ENCODE data around the gene PBX4.
A peak's percentile ranks its signal among the peaks of the same experiment; 100 is the strongest.

Gene PBX4

DNA sequence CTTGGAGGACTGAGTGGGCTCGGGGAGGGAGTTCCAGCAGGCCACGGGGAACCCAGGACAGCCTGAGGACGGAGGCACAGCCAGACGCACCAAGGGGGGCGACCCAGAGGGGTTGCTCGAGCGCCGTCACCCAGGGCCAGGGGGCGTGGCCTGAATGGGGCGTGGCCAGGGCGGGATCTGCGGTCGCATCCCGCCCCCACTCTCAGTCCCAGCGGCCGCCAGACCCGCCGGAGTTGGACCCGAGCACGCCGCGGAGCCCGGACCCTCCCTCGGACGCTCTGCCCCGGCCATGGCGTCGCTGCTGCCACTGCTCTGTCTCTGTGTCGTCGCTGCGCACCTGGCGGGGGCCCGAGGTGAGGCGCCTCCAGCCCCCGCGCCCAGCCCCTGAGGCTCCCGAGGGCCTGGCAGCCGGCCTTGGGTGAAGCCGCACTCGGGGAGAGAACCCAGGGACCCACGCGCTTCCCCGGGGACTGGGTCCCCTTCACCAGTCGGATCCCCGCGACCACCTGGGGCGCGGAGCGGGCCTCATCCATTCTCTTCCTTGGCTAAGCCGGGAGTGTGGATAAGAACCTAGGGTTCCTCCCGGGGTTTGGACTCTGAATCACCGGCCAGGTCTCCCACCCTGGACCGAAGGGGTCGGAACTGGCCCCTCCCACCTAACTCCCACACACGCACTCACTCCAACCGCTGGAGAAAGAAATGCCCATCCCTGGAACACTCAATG is 80.3 kb downstream of the PBX4 start, which contains the start of gene CILP2:
Gene CILP2 (plus strand): TSS at position 205 of the 724 bp plus-strand sequence. CDS start 85 bp downstream, at position 290.
- peak; percentile 78 for DNase-seq (ENCODE audit: low spot score)

DNA sequence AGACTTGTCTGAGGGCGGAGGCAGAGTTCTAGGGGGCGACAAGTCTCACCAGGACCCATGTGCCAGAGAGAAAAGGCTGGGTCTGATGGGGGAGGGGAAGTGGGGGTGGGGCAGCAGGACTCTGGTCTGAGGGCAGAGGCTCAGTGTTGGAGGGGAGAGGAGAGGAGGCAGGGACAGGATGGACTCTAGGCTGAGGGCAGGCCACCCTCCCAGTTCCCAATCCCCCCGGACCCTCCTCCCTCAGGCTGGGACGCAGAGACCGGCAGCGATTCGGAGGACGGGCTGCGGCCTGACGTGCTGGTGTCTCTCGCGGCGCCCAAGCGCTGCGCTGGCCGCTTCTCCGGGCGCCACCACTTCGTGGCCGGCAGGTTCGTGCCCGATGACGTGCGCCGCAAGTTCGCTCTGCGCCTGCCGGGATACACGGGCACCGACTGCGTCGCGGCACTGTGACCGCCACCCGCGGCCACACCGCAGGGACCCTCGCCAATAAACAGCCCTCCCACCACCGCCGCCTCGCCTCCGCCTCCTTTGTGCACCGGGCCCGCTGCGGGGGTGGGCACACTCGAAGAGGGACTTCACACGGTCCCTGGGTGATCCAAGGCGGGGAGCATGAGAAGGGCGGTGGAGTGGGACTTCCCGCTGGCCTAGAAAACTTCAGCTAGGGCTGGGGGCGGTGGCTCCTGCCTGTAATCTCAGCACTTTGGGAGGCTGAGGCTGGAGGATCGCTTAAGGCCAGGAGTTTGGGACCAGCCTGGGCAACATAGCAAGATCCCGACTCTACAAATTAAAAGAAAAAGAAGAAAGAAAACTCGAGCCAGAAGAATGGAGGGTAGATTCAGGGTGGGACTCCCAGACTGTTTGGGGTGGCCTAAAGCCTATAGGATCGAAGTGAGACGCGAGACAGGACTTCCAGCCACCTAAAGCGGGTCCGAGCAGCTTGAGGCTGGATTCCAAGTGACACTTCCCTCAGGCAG is 81.1 kb downstream of the PBX4 start:
- DNase-seq (ENCODE audit: low spot score), result no peak

DNA sequence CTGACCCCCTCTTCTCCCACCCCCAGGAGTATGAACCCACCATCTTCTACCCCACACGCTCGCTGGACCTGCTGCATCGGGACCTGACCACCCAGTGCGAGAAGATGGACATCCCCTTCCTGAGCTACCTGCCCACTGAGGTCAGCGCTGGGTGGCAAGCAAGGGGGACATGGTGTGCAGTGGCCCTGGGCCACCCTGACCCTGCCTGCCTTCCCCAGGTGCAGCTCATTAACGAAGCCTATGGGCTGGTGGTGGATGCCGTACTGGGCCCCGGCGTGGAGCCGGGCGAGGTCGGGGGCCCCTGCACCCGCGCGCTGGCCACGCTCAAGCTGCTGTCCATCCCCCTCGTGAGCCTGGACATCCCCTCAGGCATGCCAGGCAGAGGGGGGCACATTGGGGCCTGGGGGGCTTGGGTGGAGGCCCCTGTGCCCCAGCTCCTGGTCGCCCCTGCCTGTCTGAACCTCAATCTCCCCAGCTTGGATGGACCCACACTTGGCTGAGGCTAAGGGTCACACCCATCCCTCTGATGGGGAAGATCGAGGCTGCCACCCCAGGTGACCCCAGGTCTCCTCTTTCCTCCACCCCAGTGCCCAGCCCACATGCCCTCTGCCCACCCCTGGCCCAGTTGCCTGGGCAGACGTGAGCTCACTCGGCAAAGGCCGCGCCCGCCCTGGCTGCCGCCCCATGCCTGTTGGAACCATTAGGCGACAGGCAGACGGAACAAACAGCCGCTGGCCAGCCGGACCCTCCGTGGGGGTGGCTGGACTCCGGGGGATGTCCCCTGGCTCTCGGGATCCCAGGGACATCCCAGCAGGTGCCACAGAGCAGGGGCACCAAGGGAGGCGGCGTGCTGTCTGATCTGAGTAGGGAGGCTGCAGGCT is 82.9 kb downstream of the PBX4 start:
- DNase-seq (ENCODE audit: low spot score), result no peak

DNA sequence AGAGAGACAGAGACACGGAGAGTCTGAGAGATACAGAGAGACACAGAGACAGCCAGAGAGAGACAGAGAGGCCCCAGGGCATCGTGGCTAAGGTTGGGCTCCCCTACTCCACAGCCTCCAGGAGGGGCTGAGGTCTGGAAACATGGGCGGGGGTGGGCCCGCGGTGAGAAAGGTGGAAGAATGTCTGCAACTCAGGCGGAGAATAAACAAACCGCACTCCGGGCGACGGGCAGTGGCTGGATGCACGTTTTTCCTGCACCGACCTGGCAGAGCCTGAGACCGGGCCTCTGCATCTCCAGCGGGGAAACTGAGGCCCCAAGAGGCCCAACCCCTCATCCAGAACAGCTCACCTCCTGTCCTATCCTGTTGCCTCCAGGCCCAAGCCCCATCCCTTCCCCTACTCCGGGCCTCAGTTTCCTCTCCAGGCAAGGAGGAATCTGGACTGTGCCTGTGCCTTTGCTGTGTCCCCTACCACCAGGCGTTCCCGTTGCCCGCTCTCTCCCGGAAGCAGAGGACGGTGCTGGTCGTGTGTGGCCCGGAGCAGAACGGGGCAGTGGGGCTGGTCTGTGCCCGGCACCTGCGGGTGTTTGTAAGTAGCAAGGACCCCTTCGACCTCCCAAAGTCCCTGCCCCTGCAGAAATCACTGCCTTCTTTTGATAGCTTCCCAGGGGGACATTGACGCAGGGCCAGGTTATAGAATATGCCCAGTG is 83.8 kb downstream of the PBX4 start:
- DNase-seq (ENCODE audit: low spot score), result no peak

DNA sequence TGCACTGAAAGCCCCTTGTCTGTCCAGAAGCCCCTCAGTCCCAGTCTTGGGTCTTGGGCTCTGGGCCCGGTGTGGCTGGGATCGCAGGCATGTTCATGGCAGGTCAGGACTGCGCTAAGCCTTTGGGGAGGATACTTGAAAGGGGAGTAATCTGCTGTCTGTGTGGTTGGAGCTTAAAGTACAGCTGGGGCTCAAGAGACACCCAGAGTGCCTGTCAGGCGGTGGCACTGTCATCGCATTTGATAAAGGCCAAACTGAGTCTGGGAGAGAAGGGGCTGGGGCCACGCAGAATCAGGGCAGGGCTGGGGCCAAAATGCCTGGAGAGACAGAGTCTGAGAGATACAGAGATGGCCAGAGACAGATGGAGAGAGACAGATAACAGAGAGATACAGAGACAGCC is 84.6 kb downstream of the PBX4 start:
- DNase-seq (ENCODE audit: low spot score), result no peak

DNA sequence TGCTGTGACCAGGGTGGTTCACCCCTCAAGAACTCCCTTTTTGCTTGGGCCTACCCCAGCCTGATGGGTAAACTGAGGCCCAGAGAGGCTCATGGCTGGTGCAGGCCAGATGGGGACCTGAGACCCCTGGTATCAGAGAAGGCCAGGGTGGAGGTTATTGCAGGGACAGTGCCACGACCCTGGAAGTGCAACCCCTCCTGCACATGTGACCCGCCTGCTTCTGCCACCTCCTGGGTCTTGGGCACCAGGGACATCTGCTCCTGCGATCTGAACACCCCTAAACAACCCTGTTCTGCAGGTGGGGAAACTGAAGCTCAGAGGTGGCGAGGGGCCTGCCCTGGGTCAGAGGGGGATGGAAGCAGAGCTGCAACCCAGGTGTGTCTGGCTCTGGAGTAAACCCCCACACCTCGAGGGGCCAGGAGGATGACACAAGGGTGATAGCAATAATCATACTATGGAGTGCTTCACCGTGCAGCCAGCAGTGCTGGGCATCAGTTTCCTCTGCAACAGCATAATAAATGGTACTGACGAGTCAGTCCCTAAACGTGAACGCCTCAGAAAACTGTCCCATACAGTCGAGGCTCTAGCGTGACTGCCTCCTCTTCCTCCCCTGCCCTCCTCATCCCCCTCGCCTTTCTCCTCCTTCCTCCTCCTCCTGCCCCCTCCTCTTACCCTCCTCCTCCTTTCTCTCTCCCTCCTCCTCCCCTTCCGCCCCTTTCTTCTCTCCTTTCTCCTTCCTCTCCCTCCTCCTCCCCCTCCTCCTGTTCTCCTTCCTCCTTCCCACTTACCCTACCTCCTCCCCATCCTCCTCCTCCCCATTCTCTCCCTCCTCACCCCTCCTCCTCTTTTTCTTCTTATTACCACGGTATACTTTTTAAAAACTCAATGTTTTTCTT is 85.4 kb downstream of the PBX4 start:
- DNase-seq (ENCODE audit: low spot score), result no peak

DNA sequence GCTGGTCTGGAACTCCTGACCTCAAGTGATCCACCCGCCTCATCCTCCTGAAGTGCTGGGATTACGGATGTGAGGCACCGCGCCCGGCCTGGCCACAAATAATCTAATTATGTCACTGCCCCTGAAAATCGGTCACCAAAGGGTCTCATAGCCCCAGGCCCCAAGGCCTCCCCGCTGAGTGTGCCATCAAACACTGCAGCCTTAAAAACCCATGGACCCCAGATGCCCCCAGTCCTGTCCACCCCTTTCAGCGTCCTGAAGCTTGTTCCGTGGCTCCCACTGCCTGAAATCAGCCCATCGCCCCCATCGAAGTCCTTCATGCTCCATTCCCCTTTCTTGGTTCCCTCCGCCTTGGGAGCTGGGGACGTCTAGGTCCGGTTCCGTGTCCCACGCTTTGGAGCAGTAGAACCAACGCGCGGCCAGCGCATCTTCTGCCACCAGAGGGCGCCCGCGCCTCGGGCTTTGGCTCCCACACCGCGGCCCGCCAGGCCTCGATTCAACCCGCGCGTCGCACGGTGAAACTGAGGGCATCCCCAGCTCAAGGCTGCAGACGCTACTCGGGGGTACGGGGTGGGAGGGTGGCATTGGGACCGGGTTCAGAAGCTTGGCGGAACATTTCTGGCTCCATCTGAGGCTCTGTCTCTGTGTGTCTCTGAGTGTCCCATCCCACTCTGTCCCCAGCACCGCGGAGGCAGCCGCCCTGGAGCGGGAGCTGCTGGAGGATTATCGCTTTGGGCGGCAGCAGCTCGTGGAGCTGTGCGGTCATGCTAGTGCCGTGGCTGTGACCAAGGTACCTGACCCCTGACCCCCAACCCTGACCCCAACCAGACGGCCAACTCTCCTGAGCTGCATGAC is 86.3 kb downstream of the PBX4 start:
- peak; percentile 95 for DNase-seq (ENCODE audit: low spot score)

DNA sequence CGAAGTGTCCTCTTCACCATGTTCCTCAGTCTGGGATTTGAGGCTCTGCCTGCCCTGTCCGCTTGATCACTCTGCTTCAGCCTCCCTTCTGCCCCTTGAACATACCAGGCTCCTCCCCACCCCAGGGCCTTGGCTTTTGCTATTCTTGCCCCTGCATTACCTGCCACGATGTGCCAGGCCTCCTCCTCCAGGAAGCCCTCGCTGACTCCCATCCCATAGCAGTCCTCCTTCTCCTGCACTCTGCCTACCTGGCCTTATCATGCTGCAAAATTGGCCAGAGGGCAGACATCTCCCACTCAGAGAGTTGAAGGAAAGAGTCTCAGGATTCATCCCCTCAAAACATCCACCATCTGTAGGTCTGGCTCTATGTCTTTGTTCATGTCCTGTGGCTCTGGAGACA is 87.6 kb downstream of the PBX4 start:
- no peak for DNase-seq (ENCODE audit: low spot score)

DNA sequence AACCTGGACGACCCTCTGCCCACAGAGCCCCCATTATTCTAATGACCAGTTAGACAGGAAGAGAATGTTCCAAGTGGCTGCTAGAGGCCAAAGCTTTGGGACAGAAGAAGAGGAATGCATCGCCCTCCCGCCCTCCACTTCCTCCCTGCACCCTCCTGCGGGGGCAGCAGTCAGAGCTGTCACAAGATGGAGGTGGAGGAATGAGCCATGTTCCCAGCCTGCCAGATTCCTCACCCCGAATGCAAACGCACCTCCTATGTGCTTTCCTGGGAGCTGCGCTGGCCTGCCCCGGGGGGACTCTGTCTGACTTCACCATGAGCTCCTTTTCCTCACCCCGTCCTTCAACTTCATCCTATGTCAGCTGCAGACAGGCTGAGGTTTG is 88.1 kb downstream of the PBX4 start:
- DNase-seq (ENCODE audit: low spot score), result no peak

DNA sequence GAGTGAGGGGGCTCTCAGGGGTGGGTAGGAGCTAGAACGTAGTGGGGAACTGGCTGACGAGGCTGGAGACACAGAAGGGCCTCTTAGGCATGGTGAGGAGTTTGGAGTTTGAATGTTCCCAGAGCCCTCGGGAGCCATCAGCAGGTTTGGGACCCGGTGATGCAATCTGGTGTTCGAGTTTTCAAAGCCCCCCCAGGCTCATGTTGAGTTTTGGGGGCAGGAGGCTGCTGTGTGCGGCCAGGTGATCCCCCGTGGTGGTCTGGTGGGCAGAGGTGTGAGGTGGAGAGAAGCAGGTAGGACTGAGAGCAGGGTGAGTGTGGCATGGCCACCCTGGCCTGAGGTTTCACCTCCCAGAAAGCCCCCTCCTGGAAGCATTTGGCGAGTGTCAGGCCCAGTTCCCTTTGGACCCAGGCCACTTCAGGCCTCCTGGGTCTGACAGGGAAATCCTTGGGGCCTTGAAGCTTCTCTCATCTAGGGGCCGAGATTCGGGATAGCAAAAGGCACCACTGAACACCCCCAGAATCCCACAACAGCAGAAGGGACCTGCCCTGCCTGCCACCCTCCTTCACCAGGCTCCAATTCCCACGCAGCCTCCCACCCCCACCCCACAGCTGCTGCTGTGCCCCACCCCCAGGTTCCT is 88.6 kb downstream of the PBX4 start:
- no peak for DNase-seq (ENCODE audit: low spot score)

DNA sequence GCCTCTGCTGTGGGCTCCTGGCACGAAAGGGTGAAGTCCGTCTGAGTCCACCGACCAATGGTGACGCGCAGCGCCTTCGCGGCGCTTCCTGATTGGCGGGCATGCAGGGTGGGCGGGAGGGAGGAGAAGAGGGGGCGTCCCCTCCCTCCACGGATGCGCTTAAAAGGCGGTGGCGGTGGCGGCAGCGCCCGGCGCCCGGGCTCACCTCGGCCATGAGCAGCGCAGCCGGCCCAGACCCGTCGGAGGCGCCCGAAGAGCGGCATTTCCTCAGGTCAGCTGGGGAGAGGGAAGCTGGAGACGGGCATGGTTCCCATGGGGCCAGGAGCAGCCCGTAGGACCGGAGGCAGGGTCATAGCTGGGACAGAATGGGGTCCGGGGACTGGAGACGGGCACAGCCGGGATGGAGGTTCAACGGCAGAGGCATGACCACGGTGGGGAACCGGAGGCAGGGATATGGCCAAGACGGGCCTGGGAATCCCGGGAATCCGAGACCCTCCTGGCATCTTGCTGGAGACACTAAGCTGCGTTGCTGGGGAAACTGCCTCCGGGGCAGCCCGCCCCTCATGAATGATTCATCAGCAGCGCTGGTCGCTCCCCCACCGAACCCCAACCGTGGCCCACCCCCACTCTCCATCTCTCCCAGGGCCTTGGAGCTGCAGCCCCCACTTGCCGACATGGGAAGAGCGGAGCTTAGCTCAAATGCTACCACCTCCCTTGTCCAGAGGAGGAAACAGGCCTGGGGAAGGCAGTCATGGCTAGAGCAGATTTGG is 89.6 kb downstream of the PBX4 start, which contains the start of gene YJEFN3:
Gene YJEFN3 (plus strand): TSS at position 191 of the 770 bp plus-strand sequence. CDS start 22 bp downstream, at position 213.
- DNase-seq (ENCODE audit: low spot score), result no peak

DNA sequence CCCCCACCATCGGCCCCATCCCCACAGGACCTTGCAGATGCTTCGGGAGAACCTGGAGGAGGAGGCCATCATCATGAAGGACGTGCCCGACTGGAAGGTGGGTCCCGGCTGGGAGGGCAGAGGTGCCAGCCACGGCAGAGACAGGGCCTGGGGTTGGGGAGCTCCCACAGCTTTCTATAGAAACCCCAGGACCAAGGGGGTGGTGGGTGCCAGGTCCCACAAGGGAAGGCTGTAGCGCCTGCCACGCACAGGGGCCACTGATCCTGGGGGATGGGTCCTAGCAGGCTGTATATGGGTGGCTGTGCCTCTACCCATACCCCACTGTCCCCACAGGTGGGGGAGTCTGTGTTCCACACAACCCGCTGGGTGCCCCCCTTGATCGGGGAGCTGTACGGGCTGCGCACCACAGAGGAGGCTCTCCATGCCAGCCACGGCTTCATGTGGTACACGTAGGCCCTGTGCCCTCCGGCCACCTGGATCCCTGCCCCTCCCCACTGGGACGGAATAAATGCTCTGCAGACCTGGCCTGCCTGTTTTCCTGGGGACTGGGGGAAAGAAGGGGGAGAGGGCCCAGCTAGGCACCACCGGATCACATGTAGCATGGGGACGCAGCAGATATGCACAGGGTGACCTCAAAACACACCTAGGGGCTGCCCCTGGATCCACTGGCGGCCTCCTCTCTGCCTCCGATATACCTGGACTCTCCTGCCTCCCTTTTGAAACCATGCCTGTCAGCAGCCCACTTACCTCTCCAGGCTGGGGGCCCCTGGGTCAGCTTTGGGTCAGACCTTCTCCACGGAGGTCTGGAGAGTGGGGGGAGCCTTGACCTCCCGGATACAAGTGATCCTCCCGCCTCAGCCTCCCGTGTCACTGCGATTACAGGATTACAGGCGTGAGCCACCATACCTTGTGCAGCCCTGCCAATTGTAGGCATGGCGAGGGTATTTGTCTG is 90.5 kb downstream of the PBX4 start:
- DNase-seq (ENCODE audit: low spot score), result no peak

DNA sequence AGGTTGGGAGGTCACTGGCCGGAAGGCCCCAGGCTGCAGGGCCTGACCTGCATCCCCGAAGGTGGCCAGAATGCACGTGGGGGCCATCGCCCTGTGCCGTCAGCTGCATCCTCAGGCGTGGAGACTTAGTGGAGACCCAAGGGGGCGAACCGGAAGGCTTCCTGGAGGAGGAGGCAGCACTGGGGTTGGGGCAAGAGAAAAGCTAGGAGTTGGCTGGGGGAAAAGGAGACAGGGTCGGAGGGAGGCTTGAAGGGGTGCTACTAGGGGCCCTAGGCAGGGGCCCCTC is 91.2 kb downstream of the PBX4 start:
- DNase-seq (ENCODE audit: low spot score), result no peak

DNA sequence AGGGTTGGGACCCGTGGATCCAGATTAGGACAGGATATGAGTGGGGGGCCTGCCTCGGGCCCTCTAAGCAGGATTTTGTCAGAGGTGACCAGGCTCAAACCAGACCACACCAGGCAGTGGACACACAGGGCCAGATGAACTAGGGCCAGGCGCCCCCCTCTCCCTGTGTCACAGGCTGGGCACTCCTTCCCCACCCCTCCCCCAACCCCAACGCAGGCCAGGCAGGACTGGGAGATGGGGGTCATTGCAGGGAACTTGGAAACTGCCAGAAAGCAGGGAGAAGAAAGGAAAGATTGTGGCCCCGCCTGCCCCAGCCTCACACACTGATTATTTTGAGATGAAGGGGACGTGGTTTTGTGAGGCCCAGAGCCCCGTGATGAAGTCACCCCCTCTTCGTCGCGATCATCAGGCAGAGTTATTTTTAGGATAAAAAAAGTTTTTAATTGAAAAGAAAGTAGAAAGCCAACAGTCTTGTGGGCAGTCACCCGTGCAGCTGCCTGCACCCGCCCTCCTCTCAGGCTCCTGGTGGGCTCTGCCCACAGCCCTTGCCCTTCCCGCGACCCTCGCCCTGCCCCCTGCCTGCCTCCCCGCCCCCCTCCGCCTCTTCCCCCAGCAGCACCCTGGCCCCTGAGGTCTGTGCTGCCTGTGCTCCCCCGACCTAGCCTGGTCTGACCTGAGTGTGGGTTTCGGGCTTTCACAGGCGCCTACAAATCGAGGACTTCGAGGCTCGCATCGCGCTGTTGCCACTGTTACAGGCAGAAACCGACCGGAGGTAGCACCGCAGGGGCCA is 91.7 kb downstream of the PBX4 start:
- DNase-seq (ENCODE audit: low spot score), result no peak

DNA sequence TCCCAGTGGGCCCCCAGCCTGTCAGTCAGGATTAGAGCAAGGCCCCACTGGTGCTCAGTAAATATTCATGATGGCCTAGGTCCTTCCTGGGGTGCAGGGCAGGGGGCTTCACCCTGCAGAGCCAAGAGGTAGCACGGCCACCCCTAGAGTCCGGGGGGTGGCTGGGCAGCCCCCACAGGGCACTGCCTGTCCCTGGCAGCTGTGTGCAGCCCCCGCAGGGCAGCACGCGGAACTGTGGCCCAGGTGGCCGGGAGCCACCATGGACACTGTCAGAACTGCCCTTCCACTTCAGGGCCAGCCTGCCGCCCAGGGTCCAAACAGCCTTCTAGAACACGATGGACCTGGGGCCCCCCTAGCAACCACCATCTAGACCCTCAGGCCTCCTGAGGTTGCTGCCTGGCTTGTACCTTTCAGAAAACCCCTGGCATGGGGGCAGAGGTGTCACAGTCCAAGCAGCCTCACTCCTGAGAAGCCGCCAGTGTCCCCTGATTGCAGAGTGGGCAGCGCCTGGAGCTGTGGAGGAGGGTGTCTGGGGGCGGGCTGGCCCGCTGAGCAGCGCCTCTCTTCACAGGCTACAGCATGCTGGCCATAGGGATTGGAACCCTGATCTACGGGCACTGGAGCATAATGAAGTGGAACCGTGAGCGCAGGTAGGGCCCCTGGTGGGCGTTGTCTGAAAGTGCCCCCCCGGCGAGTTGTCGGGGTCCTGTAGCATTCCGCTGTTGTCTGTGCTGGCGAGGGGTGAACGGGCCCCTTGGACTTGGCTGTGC is 92.7 kb downstream of the PBX4 start:
- DNase-seq (ENCODE audit: low spot score), result no peak

DNA sequence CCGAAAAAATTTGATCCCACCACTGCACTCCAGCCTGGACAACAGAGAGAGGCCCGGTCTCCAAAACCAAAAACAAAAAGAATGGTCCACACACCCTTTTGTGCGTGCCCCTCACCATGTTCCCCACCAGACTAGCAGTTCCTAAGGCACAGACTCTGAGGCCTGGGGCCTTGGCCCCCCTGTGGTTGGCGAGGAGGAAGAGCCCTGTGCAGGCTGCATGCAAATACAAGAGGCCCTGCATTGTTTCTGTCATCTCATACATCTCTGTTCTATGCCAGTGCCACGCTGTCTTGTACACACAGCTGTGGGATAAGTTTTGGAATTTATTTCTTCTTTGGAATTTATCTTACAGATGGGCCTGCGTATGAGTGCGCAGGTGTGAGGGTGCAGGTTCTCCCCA is 94.4 kb downstream of the PBX4 start:
- no peak for DNase-seq (ENCODE audit: low spot score)
